Kidney (tissue), 14 donors: ENCODE results near the gene SLC45A3. TPM values are rescaled to one million over a fixed set of nuclear protein-coding genes. Genes with fewer than 3 reads are reported as not detected.

Experiments used
- DNase-seq, 5 donors: peaks; one replicate each; pipeline ENCODE4 v3.0.0-alpha.2; 2013 to 2020
- FAIRE-seq: peaks from 2 replicates; lab custom pipeline; 2012; peaks lifted over from hg19 to GRCh38; lab: Jason Lieb, UNC
- H3K27ac ChIP-seq, 2 donors: one replicate each; pipeline ENCODE4 v1.7.0; 2013; ENCODE audit warnings: low read depth in 2 of 2, low read length in 2 of 2, inconsistent platforms in 1 of 2
- H3K27me3 ChIP-seq: one replicate; pipeline ENCODE4 v1.7.1; 2013; ENCODE audit warnings: low read length, inconsistent platforms; ENCODE audit not compliant: control insufficient read depth, insufficient read depth
- H3K36me3 ChIP-seq, 3 donors: one replicate each; pipeline versions ENCODE4 v1.7.0 to v1.7.1; 2013; ENCODE audit warnings: low read length in 3 of 3, control low read depth in 1 of 3, inconsistent platforms in 1 of 3; ENCODE audit not compliant: insufficient read depth in 3 of 3, control insufficient read depth in 2 of 3
- H3K4me1 ChIP-seq, 3 donors: one replicate each; pipeline versions ENCODE4 v1.7.0 to v1.7.1; 2013; ENCODE audit warnings: low read length in 3 of 3, inconsistent platforms in 1 of 3, low read depth in 1 of 3; ENCODE audit not compliant: control insufficient read depth in 2 of 3, insufficient read depth in 2 of 3
- H3K4me3 ChIP-seq, 3 donors: one replicate each; pipeline versions ENCODE4 v1.7.0 to v1.8.1; 2013; ENCODE audit warnings: low read length in 3 of 3, control low read depth in 1 of 3, inconsistent platforms in 1 of 3
- H3K9ac ChIP-seq, 3 donors: one replicate each; pipeline versions ENCODE4 v1.7.0 to v1.7.1; 2013; ENCODE audit warnings: low read length in 3 of 3, control low read depth in 1 of 3, inconsistent platforms in 1 of 3
- H3K9me3 ChIP-seq, 3 donors: one replicate each; pipeline versions ENCODE4 v1.7.0 to v1.7.1; 2013; ENCODE audit warnings: low read length in 3 of 3, control low read depth in 1 of 3, inconsistent platforms in 1 of 3; ENCODE audit not compliant: control insufficient read depth in 2 of 3, insufficient read depth in 1 of 3
- intact Hi-C: fragments of 100-400 bp; cut with DNase I; formaldehyde crosslinking; loops from one replicate; pipeline ENCODE4 v1.11.1; 2022
- polyA plus RNA-seq: library from polyadenylated mRNA; stranded (reverse); fragments of 350-450 nt; fragmentation: Illumina TruSeq; extraction: RNeasy Lipid Tissue Mini Kit (QIAGEN cat#74804); gene quantifications from one replicate; pipeline ENCODE4 v1.2.3, GENCODE V29; 2014; ENCODE audit warnings: low read depth, low replicate concordance; ENCODE audit not compliant: insufficient read depth
- total RNA-seq: library from RNA; stranded (reverse); fragmentation: NEBNext Ultra II Directional; extraction: Animal tissue kit (Norgen Biotek cat#: 25700); gene quantifications from one replicate; pipeline ENCODE4 v1.2.1, GENCODE V29; 2021
- TF ChIP-seq, protein P1 (sequence below): IDR thresholded peaks from 3 replicates; pipeline ENCODE4 v1.5.1; 2012; ENCODE audit warnings: mild to moderate bottlenecking, moderate library complexity, borderline replicate concordance; ENCODE audit not compliant: insufficient read depth; ENCODE audit errors: extremely low read depth
- donor health status: control.
- donor health status: control.
- donor health status: control.
- donor health status: control.
- donor health status: control.
- donor health status: DM: yes; HTN: yes; CAD: no.
- donor health status: Normal renal cell carcinoma (clear cell type).

SLC45A3 gene
- total and polyA plus RNA-seq, 2 donors from 2014 or later, result 6.8 to 7.2 TPM

DNA sequence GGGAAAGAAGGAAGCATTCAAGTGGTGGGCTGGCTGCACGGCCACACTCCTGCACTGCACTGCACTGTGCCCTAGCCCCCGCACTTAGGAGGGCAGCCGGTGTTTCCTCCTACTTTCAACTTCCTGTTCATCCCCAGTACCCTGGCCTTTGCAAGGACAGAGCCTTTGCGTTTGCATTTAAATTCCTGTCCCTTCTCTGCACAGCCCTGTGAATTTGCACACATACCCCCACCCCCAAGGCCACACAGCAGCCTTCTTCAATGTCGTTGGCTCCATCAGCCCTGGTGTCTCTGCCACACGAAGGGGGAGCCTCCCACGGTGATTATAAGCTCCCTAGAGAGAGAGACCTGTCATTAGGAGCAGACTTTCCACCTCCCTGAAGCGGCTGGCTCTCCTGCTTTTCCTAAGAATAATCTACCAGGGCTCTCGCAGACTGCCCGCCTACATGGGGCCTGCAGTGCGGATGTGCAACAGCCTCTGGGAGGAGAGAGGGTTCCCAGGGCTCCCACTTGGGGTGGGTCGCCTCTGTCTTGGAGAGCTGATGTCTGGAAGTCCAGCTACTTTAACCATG lies 13.2 kb upstream of the SLC45A3 start:
- Histone ChIP-seq H3K4me1 (no peaks in the 10 kb centered on the region), H3K27ac (no peak overlapping the region), H3K36me3 (no peaks in the 10 kb centered on the region), H3K9me3 (no peaks in the 10 kb centered on the region), H3K27me3 (no peaks in the 10 kb centered on the region), H3K4me3 (no peak overlapping the region), H3K9ac (no peak overlapping the region)
- DNase-seq (peak in 1 of 5 donors; percentile 32), FAIRE-seq (no peak)
- intact Hi-C loops, result no loop called here
- TF ChIP-seq, protein P1, sequence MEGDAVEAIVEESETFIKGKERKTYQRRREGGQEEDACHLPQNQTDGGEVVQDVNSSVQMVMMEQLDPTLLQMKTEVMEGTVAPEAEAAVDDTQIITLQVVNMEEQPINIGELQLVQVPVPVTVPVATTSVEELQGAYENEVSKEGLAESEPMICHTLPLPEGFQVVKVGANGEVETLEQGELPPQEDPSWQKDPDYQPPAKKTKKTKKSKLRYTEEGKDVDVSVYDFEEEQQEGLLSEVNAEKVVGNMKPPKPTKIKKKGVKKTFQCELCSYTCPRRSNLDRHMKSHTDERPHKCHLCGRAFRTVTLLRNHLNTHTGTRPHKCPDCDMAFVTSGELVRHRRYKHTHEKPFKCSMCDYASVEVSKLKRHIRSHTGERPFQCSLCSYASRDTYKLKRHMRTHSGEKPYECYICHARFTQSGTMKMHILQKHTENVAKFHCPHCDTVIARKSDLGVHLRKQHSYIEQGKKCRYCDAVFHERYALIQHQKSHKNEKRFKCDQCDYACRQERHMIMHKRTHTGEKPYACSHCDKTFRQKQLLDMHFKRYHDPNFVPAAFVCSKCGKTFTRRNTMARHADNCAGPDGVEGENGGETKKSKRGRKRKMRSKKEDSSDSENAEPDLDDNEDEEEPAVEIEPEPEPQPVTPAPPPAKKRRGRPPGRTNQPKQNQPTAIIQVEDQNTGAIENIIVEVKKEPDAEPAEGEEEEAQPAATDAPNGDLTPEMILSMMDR, result no peak

DNA sequence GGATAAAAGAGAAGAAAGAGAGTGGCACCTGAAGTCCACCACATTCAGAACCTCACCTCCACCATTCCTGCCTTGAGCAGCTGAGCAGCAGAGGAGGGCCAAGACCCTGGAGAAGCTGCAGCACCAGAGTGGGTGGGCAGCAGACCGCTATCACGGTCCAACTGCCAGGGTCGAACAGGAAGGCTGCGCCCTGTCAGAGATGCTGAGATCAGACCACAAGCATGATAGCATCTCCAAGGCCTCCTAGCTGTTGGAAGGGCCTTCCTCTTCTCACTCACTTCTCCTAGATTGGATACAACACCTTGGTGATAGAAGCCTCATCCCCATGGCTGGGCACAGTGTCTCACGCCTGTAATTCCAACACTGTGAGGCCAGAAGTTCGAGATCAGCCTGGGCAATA lies 12.1 kb upstream of the SLC45A3 start:
- DNase-seq (no peak), FAIRE-seq (no peak)
- Histone ChIP-seq H3K36me3 (no peaks in the 10 kb centered on the region), H3K4me3 (no peak overlapping the region), H3K27ac (no peak overlapping the region), H3K9ac (no peak overlapping the region), H3K27me3 (no peaks in the 10 kb centered on the region), H3K9me3 (no peaks in the 10 kb centered on the region), H3K4me1 (no peaks in the 10 kb centered on the region)
- intact Hi-C loops, result no loop called here
- TF ChIP-seq, protein P1, result no peak

DNA sequence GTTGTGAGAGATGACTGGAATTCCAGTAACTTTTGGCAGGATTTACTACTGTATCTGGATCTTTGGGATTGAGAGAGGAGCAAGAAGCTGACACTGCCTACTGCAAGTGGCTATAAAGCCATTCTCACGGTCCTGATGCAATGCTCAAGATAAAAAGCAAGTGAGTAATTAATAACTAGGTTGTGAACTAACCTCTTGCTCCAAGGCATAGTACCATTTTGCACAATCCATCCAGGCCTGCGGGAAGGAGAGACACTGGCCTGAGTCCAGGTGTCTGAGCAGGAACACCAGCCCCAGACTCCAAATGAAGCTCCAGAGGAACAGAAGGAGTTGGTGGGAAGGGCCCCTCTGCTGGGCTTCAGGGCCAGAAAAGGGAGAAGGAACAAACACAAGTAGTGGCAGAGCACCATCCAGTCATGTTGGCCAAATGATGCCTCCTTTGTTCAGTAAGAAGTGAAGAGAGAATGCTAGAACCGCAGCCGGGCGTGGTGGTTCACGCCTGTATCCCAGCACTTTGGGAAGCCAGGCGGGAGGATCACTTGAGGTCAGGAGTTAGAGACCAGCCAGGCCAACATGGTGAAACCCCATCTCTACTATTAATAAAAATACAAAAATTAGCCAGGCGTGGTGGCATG lies 9.9 kb upstream of the SLC45A3 start:
- H3K9me3 ChIP-seq, result no peaks in the 10 kb centered on the region
- H3K36me3 ChIP-seq, result no peaks in the 10 kb centered on the region
- no peaks in the 10 kb centered on the region for H3K27me3 ChIP-seq
- TF ChIP-seq, protein P1, result no peak
- no peak overlapping the region for H3K27ac ChIP-seq
- no peak for FAIRE-seq
- no peak overlapping the region for H3K9ac ChIP-seq
- H3K4me3 ChIP-seq, result no peak overlapping the region
- no peak for DNase-seq
- no peaks in the 10 kb centered on the region for H3K4me1 ChIP-seq
- intact Hi-C loops, result no loop called here
